Measurements from ENCODE around the gene IQCC.

DNA sequence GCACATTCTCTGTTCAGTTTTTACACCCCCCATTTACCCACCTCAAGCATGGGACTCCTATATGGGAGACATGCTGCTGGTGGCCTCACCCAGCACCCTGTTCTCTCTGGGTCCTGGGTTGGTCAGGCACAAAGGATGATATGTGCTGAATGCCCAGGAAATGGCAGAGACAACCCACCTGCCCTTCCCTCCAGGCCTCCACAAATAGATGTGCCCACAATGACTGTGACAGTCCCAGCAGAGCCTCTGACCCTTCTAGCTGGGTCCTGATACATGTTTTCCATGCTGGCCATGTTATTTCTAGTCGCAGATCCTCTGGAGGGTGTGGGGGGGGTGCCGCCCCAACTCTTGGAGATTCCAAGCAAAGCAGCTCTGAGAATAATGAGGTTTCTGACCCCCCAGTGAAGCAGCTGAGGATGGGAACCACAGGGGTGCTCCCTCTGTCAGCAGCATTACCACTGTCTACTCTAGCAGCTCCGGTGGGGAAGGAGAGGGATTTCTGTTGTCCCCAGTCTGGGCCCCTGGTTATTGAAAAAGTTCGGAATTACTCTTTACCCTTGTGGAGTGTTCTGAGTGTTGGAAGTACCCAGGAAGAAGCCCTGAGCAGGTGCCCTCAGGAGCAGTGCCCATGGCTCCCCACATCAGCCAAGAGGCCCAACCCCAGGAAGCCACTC is 6.3 kb upstream of the IQCC start:
- TF ChIP-seq, protein P1, sequence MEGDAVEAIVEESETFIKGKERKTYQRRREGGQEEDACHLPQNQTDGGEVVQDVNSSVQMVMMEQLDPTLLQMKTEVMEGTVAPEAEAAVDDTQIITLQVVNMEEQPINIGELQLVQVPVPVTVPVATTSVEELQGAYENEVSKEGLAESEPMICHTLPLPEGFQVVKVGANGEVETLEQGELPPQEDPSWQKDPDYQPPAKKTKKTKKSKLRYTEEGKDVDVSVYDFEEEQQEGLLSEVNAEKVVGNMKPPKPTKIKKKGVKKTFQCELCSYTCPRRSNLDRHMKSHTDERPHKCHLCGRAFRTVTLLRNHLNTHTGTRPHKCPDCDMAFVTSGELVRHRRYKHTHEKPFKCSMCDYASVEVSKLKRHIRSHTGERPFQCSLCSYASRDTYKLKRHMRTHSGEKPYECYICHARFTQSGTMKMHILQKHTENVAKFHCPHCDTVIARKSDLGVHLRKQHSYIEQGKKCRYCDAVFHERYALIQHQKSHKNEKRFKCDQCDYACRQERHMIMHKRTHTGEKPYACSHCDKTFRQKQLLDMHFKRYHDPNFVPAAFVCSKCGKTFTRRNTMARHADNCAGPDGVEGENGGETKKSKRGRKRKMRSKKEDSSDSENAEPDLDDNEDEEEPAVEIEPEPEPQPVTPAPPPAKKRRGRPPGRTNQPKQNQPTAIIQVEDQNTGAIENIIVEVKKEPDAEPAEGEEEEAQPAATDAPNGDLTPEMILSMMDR (IDR thresholded peaks at IDR 0.05) = no peak
- TF ChIP-seq POLR2A (IDR thresholded peaks at IDR 0.05) = no peak
- TF ChIP-seq POLR2AphosphoS5 (IDR thresholded peaks at IDR 0.05) = no peak
